ENCODE measurements around the gene SGPL1. TPM values are rescaled to one million over a fixed set of nuclear protein-coding genes. Genes with fewer than 3 reads are reported as not detected.

SGPL1 gene
- total and polyA plus RNA-seq, 2 experiments from 2014 or later, result 12.0 to 42.7 TPM

- TF ChIP-seq POLR2AphosphoS5 (IDR thresholded peaks at IDR 0.05; ENCODE audit: low read depth), result no peak
- TF ChIP-seq JUNB (IDR thresholded peaks at IDR 0.05; ENCODE audit: unreplicated experiment), result no peak
- H3K36me3 Mint-ChIP-seq (ENCODE audit: low read depth), result no peaks in the 10 kb centered on the region
- no peak overlapping the region for H3K4me3 Mint-ChIP-seq
- H3K79me2 ChIP-seq (replicated peaks; ENCODE audit: insufficient read depth), result no peaks in the 10 kb centered on the region
- H3K4me2 ChIP-seq, result no peak overlapping the region
- no peaks in the 10 kb centered on the region for H3F3A ChIP-seq (replicated peaks; ENCODE audit: low read depth)
- H3K4me3 ChIP-seq, result no peak overlapping the region
- no peaks in the 10 kb centered on the region for H3K27me3 ChIP-seq (ENCODE audit: insufficient read depth)
- DNase-seq (ENCODE audit: low spot score) (no peak), ATAC-seq (no peak)
- no peaks in the 10 kb centered on the region for H3K4me1 ChIP-seq (ENCODE audit: insufficient read depth)
- no peak overlapping the region for H3K27ac ChIP-seq (ENCODE audit: low read depth)
- H3K4me1 Mint-ChIP-seq, result peaks cover 1% of the 10 kb centered on the region; the same call in 1 of the 3 replicates
- H3K27ac Mint-ChIP-seq, result no peak overlapping the region
- no peak overlapping the region for H2AFZ ChIP-seq
- H3K27me3 Mint-ChIP-seq (ENCODE audit: insufficient read depth, low read depth, poor library complexity), result peaks cover 5% of the 10 kb centered on the region
- no peaks in the 10 kb centered on the region for H4K20me1 ChIP-seq (replicated peaks; ENCODE audit: insufficient read depth)
- peaks cover 3% of the 10 kb centered on the region; the same call in 2 of the 3 replicates for H3K9me3 Mint-ChIP-seq
- no peaks in the 10 kb centered on the region for H3K9me2 ChIP-seq (ENCODE audit: insufficient read depth)
- H3K36me3 ChIP-seq (ENCODE audit: insufficient read depth), result no peaks in the 10 kb centered on the region
These were observed 98.6 kb downstream of the SGPL1 start for GRCh38 chr10:70914316-70914864.

- Mint-ChIP-seq H3K4me1 (peaks cover 3% of the 10 kb centered on the region; the same call in 1 of the 3 replicates), H3K27ac (no peak overlapping the region), H3K36me3 (ENCODE audit: low read depth) (no peaks in the 10 kb centered on the region), H3K9me3 (peaks cover 3% of the 10 kb centered on the region; the same call in 2 of the 3 replicates), H3K4me3 (no peak overlapping the region), H3K27me3 (ENCODE audit: insufficient read depth, low read depth, poor library complexity) (peaks cover 3% of the 10 kb centered on the region)
- Histone ChIP-seq H2AFZ (no peak overlapping the region), H3K36me3 (ENCODE audit: insufficient read depth) (no peaks in the 10 kb centered on the region), H3K27me3 (ENCODE audit: insufficient read depth) (no peaks in the 10 kb centered on the region), H3K27ac (ENCODE audit: low read depth) (no peak overlapping the region), H3K4me2 (no peak overlapping the region), H3K4me3 (no peak overlapping the region), H3K9me2 (ENCODE audit: insufficient read depth) (no peaks in the 10 kb centered on the region), H3K79me2 (replicated peaks; ENCODE audit: insufficient read depth) (no peaks in the 10 kb centered on the region), H3F3A (replicated peaks; ENCODE audit: low read depth) (no peaks in the 10 kb centered on the region), H4K20me1 (replicated peaks; ENCODE audit: insufficient read depth) (no peaks in the 10 kb centered on the region), H3K4me1 (ENCODE audit: insufficient read depth) (no peaks in the 10 kb centered on the region)
- DNase-seq (ENCODE audit: low spot score), result no peak
- no peak for ATAC-seq
- TF ChIP-seq ZNF331 (CRISPR knock-in tag; IDR thresholded peaks at IDR 0.05; ENCODE audit: low read depth) (no peak), ZNF114 (CRISPR knock-in tag; IDR thresholded peaks at IDR 0.05) (no peak), POLR2AphosphoS5 (IDR thresholded peaks at IDR 0.05; ENCODE audit: low read depth) (no peak), CREB1 (CRISPR knock-in tag; IDR thresholded peaks at IDR 0.05; ENCODE audit: low read depth) (no peak), NANOG (IDR thresholded peaks at IDR 0.05; ENCODE audit: borderline replicate concordance) (no peak), CTCF (conservative IDR thresholded peaks at IDR 0.05; ENCODE audit: low read depth in 2 of 2) (no peak), EZH2 (IDR thresholded peaks at IDR 0.05; ENCODE audit: low read depth, unreplicated experiment) (no peak), STAT1 (IDR thresholded peaks at IDR 0.05; ENCODE audit: unreplicated experiment) (no peak)
- TF ChIP-seq, protein P1, sequence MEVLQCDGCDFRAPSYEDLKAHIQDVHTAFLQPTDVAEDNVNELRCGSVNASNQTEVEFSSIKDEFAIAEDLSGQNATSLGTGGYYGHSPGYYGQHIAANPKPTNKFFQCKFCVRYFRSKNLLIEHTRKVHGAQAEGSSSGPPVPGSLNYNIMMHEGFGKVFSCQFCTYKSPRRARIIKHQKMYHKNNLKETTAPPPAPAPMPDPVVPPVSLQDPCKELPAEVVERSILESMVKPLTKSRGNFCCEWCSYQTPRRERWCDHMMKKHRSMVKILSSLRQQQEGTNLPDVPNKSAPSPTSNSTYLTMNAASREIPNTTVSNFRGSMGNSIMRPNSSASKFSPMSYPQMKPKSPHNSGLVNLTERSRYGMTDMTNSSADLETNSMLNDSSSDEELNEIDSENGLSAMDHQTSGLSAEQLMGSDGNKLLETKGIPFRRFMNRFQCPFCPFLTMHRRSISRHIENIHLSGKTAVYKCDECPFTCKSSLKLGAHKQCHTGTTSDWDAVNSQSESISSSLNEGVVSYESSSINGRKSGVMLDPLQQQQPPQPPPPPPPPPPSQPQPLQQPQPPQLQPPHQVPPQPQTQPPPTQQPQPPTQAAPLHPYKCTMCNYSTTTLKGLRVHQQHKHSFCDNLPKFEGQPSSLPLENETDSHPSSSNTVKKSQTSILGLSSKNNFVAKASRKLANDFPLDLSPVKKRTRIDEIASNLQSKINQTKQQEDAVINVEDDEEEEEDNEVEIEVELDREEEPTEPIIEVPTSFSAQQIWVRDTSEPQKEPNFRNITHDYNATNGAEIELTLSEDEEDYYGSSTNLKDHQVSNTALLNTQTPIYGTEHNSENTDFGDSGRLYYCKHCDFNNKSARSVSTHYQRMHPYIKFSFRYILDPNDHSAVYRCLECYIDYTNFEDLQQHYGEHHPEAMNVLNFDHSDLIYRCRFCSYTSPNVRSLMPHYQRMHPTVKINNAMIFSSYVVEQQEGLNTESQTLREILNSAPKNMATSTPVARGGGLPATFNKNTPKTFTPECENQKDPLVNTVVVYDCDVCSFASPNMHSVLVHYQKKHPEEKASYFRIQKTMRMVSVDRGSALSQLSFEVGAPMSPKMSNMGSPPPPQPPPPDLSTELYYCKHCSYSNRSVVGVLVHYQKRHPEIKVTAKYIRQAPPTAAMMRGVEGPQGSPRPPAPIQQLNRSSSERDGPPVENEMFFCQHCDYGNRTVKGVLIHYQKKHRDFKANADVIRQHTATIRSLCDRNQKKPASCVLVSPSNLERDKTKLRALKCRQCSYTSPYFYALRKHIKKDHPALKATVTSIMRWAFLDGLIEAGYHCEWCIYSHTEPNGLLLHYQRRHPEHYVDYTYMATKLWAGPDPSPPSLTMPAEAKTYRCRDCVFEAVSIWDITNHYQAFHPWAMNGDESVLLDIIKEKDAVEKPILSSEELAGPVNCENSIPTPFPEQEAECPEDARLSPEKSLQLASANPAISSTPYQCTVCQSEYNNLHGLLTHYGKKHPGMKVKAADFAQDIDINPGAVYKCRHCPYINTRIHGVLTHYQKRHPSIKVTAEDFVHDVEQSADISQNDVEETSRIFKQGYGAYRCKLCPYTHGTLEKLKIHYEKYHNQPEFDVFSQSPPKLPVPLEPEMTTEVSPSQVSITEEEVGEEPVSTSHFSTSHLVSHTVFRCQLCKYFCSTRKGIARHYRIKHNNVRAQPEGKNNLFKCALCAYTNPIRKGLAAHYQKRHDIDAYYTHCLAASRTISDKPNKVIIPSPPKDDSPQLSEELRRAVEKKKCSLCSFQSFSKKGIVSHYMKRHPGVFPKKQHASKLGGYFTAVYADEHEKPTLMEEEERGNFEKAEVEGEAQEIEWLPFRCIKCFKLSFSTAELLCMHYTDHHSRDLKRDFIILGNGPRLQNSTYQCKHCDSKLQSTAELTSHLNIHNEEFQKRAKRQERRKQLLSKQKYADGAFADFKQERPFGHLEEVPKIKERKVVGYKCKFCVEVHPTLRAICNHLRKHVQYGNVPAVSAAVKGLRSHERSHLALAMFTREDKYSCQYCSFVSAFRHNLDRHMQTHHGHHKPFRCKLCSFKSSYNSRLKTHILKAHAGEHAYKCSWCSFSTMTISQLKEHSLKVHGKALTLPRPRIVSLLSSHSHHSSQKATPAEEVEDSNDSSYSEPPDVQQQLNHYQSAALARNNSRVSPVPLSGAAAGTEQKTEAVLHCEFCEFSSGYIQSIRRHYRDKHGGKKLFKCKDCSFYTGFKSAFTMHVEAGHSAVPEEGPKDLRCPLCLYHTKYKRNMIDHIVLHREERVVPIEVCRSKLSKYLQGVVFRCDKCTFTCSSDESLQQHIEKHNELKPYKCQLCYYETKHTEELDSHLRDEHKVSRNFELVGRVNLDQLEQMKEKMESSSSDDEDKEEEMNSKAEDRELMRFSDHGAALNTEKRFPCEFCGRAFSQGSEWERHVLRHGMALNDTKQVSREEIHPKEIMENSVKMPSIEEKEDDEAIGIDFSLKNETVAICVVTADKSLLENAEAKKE (CRISPR knock-in tag; IDR thresholded peaks at IDR 0.05), result no peak
- TF ChIP-seq, protein P2, sequence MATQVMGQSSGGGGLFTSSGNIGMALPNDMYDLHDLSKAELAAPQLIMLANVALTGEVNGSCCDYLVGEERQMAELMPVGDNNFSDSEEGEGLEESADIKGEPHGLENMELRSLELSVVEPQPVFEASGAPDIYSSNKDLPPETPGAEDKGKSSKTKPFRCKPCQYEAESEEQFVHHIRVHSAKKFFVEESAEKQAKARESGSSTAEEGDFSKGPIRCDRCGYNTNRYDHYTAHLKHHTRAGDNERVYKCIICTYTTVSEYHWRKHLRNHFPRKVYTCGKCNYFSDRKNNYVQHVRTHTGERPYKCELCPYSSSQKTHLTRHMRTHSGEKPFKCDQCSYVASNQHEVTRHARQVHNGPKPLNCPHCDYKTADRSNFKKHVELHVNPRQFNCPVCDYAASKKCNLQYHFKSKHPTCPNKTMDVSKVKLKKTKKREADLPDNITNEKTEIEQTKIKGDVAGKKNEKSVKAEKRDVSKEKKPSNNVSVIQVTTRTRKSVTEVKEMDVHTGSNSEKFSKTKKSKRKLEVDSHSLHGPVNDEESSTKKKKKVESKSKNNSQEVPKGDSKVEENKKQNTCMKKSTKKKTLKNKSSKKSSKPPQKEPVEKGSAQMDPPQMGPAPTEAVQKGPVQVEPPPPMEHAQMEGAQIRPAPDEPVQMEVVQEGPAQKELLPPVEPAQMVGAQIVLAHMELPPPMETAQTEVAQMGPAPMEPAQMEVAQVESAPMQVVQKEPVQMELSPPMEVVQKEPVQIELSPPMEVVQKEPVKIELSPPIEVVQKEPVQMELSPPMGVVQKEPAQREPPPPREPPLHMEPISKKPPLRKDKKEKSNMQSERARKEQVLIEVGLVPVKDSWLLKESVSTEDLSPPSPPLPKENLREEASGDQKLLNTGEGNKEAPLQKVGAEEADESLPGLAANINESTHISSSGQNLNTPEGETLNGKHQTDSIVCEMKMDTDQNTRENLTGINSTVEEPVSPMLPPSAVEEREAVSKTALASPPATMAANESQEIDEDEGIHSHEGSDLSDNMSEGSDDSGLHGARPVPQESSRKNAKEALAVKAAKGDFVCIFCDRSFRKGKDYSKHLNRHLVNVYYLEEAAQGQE (IDR thresholded peaks at IDR 0.05; ENCODE audit: unreplicated experiment), result no peak
These were observed 99.5 kb downstream of the SGPL1 start for GRCh38 chr10:70915206-70915605.

Measured in GM23338 (cell line).